HG03521 (cell line): Measurements from ENCODE around the gene SKAP2.

Experiments
- ATAC-seq: cut with Tn5 transposase; IDR thresholded peaks from one replicate; pipeline ENCODE4 v1.9.1; 2021; ENCODE audit warnings: mild to moderate bottlenecking, moderate library complexity; ENCODE audit not compliant: unreplicated experiment

SKAP2 gene

DNA sequence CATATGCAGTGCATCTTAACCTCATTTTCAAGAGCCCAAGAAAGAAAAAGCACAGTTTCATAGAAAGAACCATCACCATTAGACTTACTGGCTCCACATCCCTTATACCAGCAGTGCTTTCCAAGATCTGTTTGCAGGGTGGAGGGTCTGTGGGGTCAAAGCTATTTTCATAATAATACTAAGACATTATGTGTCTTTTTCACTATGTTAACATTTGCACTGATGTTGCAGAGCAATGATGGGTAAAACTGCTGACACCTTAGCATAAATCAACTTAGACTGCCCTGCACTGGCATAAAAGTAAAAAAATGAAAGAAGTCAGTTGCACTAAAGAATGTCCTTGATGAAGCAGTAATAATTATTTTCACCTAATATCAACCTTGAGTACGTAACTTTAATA lies 166.2 kb downstream of the SKAP2 start:
- ATAC-seq: no peak

DNA sequence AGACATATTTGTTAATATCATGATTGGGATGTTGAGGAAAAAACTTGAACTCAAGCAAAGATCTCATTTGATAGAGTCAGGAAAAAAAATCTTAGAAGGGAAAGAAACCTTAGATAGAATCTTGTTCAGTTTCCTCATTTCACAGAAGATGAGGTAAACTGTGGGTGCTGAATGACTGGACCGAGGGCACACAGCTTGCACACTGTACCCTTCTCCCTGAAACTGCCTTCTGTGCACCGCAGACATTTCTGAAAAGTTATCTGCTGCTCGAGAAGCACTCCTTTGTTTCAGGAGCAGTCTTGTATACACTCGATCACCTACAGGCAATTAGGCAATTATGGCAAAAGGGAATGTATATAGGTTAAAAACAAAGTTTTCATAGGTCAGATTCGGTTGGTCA lies 167.4 kb downstream of the SKAP2 start:
- no peak for ATAC-seq

DNA sequence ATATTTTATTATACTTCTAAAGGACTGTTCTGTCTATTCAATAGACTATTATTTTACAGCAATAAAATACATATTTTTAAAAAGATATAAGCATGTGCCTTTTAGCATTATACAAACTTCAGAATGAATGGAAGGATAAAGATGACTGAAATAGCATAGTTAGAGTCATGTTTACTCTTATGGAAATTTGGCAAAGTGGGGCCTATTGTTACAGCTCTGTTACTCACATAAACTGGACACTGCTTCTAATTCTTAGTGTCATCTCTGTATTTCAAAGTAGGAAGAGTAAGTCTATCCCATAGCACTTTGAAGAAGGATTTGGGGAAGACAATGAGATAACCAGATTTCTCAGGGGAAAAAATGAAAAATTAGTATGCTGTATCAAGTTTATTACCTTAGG lies 168.2 kb downstream of the SKAP2 start:
- ATAC-seq: no peak

DNA sequence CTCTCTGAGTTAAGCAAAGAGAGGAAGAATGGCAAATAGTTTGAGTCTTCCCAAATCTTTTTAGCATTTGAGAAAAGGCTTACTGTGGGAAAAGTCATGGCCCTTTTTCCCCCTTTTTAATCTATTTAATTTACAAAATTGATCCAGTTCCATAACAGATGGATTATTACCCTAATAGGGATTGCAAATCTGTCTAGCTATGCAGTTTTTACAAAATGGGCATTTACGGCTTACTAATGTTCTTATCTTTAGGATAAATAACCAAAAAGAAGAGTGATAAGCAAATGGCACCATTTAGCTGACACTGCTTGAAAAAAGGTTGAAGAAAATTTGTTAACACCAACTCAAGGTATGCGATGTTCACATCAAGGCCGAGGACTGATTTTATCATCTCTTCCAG lies 169.7 kb downstream of the SKAP2 start:
- ATAC-seq: no peak

DNA sequence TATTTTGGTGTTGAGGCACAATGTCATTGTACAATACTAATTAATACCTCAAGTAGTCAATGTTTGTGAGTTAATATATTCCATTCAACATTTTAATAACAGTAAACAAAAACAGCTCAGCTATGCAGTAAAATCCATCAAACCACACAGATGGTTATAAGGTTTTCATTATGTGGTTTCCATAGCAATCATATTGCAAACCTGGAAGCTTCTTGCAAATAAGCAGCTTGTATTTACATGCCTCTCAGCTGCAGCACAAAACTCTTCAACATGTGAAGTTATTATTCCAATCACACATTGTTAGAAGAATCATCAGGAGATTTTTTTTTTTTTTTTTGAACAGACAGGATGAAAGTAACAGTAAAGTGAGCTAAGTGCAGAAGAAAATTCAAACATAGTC lies 170.2 kb downstream of the SKAP2 start:
- no peak for ATAC-seq

DNA sequence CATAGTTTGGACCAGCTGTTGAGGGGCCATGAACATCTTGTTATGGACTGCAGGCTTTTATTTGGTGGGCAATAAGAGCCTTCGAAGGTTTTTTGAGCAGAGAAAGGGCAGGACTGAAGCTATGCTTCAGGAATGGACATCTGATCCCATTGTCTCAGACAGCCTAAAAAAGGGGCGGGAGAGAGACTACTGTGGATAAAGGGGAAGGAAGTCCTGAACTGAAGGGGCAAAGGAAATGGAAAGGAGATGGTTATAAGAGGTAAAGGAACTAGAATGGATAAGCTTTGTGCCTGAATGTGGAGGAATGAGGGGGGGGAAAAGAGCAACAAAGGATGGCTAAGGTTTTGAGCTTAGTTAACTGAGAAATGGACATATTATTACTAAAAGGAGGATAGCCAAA lies 172.5 kb downstream of the SKAP2 start:
- ATAC-seq: no peak

DNA sequence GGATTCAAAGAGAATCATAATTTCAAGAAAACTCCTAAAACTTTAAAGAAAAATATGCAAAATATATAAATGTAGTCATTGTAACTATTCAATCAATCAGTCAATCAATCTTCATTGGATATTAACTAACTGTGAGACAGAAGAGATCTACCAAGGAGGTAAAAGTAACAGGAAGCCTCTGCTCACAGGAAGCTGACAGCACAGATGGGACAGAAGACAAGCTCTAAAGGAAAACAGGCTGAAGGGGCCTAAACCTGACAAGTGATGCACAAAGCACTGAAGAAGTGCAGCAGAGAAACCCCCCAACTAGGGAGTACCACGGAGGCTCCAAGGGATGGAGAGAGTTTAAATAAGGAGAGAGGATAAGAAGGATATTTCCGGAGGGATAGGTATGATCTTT lies 173.0 kb downstream of the SKAP2 start:
- no peak for ATAC-seq

DNA sequence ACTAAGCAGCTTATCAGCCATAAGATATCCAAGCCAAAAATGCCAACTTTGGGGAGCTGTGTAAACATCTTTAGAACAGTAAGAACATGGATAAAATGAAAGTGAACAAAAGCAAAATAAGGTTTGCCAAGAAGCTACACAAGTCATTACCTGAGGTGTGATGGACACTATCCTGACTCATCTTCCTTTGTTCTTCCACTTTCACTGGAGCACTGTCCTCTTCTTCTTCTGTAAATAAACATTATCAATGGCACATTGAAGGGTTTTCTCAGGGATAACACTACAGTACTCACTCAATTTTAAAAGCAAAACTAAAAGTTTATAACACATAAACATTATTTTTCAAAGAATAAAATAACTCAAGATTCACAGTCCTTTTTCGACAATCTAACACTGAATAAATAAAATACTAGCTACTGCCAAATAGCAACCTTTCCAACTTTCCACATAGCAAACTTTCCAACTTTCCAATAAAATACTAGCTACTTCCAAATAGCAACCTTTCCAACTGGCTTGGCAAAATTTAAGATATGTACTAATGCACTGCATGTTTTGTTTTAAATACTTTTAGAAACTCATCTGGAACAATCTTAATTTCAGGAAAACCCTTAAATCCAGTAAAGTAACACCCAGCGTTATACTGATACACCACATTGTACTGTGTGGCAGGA lies 174.1 kb downstream of the SKAP2 start:
- ATAC-seq: no peak

DNA sequence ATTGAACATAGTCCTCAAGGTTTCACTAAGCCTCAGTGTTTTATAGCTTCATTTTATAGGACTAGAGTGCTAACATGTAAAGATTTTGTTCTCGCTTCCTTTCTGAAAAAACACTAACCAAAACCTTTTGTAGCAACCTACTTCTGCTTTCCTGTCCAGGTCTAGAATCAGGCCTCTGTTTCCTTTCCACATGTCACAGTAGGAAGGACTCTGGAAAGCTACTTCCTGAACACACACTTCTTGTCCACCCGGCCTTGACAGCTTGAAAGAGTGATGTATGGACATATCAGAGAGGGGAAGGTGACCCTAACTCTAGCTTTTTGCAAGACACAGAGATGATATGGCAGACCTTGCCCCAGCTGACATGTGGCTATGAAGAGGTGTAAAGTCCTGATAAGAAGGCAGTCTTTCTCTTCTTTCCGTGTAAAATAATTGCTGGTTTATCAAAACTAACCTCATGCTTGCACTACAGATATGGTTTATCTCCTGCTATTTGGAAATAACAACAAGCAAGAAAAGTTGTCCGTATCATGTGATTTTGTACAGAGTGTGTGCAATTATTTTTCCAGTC lies 175.4 kb downstream of the SKAP2 start:
- ATAC-seq: no peak

DNA sequence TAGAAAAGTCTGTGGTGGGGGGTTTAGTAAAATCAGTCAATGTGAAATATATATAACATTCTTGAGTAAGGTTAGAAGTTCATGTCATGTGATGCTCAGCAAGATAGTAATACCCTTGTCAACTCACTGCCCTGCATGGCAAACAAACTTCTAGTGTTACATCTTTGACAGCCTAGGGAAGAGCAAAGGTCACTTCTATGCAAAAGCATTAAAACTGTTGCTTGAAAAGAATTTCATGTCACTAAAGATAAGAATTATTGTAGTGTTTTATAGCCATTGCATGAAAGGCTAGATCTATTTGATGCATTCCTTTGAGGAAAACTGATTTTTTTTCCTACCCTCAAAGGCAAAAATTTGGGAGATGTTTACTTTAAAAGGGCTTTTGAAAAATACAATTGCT lies 176.0 kb downstream of the SKAP2 start:
- ATAC-seq: no peak

DNA sequence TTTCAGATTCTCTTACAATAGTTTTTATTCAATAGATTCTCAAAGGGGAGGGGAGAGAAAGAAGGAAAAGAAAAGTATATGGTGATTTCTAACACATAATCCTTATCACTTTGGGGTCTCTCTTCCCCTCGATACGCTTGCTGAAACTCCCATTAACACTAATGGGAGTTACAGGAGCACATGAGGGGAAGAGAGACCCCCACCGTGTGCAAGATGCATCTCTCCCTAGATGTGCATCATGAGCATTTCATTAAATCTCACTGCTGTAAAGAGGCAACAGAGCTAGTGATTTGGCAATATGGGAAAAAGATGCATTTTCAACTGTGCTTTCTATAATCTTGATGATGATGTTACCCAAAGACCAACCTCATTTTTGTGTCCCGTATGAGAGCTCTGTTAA lies 177.4 kb downstream of the SKAP2 start:
- no peak for ATAC-seq

DNA sequence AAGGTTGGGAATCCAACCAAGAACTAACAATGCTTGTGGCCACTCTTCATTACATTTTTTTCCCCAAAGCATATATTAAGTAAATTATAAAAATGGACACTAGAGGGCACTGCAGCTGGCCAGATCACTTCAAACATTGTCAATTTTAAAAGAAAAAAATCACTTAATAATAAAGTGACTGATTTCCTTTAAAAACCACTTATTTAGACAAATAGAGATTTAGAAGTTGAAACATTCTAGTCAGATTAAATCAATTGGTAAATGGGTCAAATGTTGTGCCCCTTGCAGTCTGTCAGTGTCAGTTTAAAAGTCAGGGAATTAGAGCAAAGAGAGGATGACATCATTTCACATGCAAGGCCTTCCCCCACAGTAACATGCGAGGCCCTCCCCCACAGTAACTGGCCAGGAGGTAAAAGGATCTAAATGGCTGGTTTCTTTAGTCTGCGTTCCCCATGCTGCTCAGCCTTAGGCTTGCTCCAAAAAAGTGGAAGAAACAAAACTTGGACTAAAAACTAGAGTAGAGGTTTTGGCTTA lies 177.9 kb downstream of the SKAP2 start:
- ATAC-seq: no peak

DNA sequence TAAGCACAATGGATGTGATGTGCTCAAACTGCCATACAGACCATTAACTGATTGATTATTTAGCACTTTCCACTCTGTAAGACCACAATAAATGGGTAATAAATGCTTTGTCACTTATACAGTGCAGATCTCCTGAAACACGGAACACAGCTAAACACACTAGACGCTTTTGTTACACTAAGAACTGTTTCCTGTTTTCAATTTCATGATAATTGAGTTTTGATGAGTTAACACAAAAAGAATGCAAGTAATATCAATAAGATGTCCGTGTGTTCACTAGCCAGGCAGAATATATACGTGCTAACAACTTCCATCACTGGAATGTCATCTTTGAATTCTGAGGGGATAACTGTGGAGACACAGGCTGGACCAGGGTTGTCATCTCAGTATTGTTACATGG lies 178.8 kb downstream of the SKAP2 start:
- ATAC-seq: no peak

DNA sequence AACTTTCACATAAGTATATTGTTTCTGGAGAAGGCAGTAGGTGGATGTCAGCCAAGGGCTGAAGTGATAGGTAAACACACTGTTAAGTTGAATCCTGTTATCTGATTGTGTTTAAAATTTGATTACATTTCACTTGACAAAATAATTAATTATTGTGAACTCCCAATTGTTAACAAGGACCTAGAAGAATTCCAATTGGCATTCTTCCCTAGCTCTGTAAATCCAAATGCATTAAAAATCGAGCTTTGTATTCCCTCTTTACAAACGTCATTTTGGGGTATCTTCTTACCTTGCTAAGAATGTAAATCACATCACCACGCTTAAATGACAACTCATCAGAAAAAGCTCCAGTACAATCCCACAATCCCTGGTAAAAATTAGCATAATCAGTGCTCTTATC lies 179.9 kb downstream of the SKAP2 start:
- ATAC-seq: no peak

DNA sequence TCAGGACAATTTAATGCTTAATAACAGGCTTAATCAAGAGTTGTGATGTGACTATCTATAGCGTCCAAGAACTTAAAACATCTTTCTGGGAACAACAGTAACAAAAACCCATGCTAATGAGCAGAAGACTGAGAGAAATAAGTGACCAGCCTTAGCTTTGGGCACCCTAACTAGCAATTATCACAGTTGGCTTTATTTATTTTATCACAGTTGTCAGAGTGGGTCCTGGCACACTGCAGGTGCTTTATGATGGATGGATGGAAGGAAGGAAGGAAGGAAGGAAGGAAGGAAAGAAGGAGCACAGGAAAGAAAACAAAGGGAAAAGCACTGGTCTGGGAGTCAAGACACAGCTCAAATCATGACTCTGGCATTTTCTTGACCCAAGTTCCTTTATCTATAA lies 181.1 kb downstream of the SKAP2 start:
- no peak for ATAC-seq

DNA sequence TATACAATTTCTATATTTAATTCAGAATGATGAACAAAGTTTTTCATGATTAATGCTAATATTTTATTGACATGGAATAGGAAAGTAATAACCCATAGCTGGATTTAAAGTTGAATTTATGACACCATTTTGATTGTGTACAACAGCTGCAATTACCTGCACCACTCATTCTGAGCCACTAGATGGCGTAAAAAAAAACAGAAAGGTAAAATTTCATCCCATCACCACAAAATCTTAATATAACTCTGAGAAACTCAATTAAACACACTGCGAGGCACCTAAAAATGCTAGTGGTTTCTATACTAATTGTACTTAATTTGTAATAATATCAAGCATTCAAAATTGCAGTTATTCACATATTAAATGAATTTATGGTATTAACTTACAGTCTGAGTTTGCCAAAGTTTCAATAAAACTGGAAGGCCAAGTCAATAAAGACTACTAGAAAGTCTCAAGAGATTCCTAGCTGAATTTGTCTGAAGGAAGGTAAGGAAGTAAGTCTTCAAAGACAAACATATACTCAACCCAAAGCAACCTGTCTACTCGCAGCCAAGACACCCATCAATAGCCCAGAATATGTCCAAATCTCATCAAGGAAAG lies 182.5 kb downstream of the SKAP2 start:
- no peak for ATAC-seq

DNA sequence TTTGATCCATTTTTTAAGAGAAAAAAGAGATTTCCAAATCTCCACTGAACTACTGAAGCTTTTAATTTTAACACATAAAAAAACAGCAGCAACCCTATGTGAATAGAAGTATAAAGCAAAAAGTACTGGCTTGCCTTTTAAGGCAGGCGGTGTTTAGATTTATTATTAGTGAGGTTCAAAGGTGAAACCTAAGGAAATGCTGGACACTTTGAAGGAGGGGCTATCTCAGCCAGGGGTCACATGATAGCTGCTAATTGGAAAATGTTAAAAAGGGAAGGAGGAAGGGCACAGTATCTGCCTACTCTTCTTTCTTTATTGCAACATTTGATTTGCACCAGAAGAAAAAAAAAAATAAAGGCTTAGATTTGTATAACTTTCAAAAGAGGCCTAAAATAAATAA lies 183.8 kb downstream of the SKAP2 start:
- ATAC-seq: no peak

DNA sequence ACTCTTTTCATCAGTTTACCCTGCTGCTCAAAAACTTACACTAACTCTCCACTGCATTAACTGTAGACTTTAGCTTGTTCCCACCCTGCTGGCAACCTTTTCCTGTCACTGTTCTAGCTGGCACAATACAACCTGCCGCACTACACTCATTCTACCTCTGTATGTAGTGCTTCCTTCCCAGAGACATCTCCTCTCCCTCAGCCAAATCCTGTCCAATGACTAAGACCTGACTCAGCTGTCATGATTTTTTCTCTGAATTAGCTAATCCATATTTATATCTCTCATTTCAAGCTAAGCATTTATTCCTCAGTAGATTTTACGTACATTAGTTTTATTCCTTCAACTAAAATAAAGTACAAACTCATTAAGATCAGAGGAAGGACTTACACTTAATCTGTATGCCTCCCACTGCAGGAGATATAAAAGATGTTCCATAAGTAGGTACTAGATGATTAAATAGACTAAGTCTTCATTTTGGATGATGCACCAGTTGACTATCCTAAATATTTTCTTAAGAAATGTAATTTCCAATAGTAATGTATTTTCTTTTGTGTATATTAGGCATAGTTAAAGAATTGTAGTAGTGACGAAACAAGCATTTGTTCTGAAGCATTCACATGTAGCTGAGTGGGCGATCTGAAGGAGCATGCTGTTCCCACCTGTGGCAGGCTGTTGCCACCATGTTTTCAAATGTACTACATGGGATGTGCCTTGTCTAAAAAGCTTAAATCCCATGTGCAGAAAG lies 189.1 kb downstream of the SKAP2 start:
- no peak for ATAC-seq

DNA sequence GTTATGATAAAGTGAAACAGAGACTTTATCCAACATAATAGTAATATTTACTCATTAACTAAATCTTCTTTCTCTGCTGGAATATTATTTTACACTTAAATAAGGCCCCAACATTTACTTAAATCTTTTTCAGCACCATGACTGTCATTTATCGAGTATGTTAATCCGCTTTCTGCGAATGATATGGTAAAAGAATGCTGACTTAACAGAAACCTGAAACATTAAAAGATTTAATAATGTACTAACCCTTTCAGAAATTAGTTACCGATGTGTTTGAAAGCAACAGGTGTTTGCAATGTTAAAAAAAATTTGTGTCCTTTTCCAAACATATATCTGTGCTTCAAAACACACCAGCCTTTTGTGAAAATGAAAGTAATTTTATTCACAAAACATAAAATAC lies 190.5 kb downstream of the SKAP2 start:
- no peak for ATAC-seq

DNA sequence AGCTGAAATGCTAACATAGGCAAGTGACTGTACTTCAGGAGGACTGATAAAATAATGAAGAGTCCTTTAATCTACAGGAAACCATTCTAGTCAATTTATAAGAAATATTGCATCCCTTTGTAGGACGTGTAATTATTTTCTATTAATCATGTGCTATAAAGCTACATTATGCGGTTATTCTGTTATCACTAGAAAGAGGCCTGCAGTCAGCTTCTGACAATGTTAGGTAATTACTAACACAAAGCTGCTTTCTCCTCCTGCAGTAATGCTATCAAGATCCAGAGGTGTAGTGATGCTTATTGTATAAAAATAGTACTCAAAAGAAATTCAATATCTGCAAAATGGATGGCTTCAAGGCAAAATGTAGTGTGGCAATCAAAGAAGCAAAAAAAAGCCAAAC lies 191.1 kb downstream of the SKAP2 start:
- no peak for ATAC-seq

DNA sequence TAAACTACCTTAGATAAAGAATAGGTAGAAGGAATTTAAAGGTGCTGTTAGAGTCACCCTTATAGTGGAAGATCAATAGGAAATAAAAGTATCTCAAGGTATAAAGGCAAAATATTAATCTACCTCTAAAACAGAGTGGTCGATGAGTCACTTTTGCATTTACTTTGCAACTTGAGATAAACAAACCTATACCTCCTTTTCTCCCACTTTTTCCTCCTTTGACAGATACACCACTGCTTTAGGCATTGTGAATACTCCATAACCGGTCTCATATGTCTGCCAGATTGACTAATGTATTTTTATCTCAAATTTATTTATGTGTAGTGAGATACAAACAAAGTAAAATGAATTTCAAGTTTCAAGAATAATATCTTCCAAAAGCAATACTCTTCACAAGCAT lies 193.5 kb downstream of the SKAP2 start:
- ATAC-seq: no peak

DNA sequence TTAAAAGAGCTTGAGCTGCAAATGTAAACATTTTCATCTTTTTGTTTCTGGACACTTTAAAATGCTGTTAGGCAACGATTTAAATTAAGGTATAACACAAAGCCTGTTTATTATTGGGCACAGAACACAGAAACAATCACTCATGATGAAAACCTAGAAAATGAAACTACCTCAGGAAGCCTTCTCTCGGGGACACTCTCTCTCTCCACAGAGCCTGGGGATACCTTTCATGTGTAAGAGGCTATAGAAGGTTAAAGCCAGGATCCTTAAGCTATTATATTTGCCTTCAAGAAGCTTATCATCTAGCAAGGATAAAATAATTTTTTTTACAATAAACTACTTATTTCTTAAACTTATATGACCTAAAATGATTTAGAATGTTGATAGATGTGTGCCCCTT lies 194.1 kb downstream of the SKAP2 start:
- ATAC-seq: no peak
